K562 (cell line): ENCODE results near the gene MAGI2. TPM values are rescaled to one million over a fixed set of nuclear protein-coding genes. Genes with fewer than 3 reads are reported as not detected.

Experiments
- ARID3A ChIP-seq: IDR thresholded peaks from 2 replicates; pipeline ENCODE4 v1.6.1; 2012; ENCODE audit warnings: low read depth, low read length, improper control_type of control experiment, borderline replicate concordance
- CBFA2T3 ChIP-seq: fragments of 450-650 bp; IDR thresholded peaks from 2 replicates; pipeline ENCODE4 v1.6.1; 2017
- POLR2AphosphoS5 ChIP-seq: IDR thresholded peaks from 2 replicates; pipeline ENCODE4 v1.6.1; 2011; ENCODE audit warnings: mild to moderate bottlenecking, low read depth, low read length, moderate library complexity; ENCODE audit not compliant: control insufficient read depth, insufficient read depth
- SP2 ChIP-seq: IDR thresholded peaks from 2 replicates; pipeline ENCODE4 v1.6.1; 2011; ENCODE audit warnings: mild to moderate bottlenecking, low read depth, low read length, moderate library complexity; ENCODE audit not compliant: poor library complexity, severe bottlenecking; ENCODE audit errors: extremely low read depth
- ZFP36 ChIP-seq: fragments of 150-350 bp; IDR thresholded peaks from 2 replicates; pipeline ENCODE4 v1.6.1; 2018; ENCODE audit warnings: low read length, low read depth; ENCODE audit not compliant: partially characterized antibody
- ZNF277 ChIP-seq: fragments of 250-450 bp; sonication (Bioruptor Pico); IDR thresholded peaks from 2 replicates; pipeline ENCODE4 v1.8.0; 2022; ENCODE audit warnings: inconsistent platforms, mild to moderate bottlenecking, moderate library complexity, borderline replicate concordance
- ZNF740 ChIP-seq, 3 experiments: fragments of 200-800 bp in 1 of 3; sonication (Bioruptor generic) in 1 of 3; sonication (generic) in 1 of 3; formaldehyde crosslinking in 1 of 3; IDR thresholded peaks; 2 replicates each; pipeline versions ENCODE4 v1.6.1 to v1.8.0; 2016 to 2022; ENCODE audit warnings: mild to moderate bottlenecking in 2 of 3, missing compliant biosample characterization in 2 of 3, missing genetic modification characterization in 2 of 3, missing genetic modification reagents in 1 of 3
- polyA plus RNA-seq, 8 experiments: library from polyadenylated mRNA; depleted of rRNA in 4 of 8; stranded (reverse) in 5 of 8; unstranded in 3 of 8; fragments of >200 nt; fragmentation: Nextera tagmentation in 2 of 8; fragmentation: Illumina TruSeq in 1 of 8; extraction: Ambion mirVana in 2 of 8; extraction: Trizol in 1 of 8; gene quantifications; 2 replicates each; pipeline versions ENCODE4 v1.2.1 to v1.2.3, GENCODE V29; 2011 to 2014; ENCODE audit warnings: inconsistent platforms in 1 of 8, missing spikeins in 1 of 8
- total RNA-seq, 7 experiments: library from RNA; depleted of rRNA in 6 of 7; stranded (reverse); fragments of >200 nt in 6 of 7; fragmentation: Illumina TruSeq in 2 of 7; extraction: Trizol in 2 of 7; gene quantifications; 2 replicates each; pipeline versions ENCODE4 v1.2.1 to v1.2.3, GENCODE V29; 2011 to 2021; ENCODE audit warnings: low replicate concordance in 1 of 7
- TF ChIP-seq, protein P1 (sequence below), 2 experiments: fragments of 450-650 bp; conservative IDR thresholded peaks; 2 replicates each; pipeline ENCODE4 v1.6.1; 2017; ENCODE audit warnings: mild to moderate bottlenecking in 2 of 2, moderate library complexity in 2 of 2

The MAGI2 gene
- total and polyA plus RNA-seq, 9 of the 15 experiments (the other 6 are each of a cell fraction or from before 2014, with no cell fraction given) = 0.27 to 1.4 (median 0.70) TPM

GRCh38 chr7:78066599-78066998, 1386.9 kb downstream of the MAGI2 start (continued):
- no peak for TF ChIP-seq ZFP36
- no peak for TF ChIP-seq ZNF740 (CRISPR knock-in tag; IDR thresholded peaks at IDR 0.05)
- no peak for TF ChIP-seq ZNF740 (tag; IDR thresholded peaks at IDR 0.05)
- no peak for TF ChIP-seq POLR2AphosphoS5
- TF ChIP-seq CBFA2T3 = peak; percentile 44; the same call in 1 of the 2 replicates
- TF ChIP-seq SP2 = no peak
- no peak for TF ChIP-seq ZNF277
- no peak for TF ChIP-seq ARID3A
- TF ChIP-seq, protein P1, sequence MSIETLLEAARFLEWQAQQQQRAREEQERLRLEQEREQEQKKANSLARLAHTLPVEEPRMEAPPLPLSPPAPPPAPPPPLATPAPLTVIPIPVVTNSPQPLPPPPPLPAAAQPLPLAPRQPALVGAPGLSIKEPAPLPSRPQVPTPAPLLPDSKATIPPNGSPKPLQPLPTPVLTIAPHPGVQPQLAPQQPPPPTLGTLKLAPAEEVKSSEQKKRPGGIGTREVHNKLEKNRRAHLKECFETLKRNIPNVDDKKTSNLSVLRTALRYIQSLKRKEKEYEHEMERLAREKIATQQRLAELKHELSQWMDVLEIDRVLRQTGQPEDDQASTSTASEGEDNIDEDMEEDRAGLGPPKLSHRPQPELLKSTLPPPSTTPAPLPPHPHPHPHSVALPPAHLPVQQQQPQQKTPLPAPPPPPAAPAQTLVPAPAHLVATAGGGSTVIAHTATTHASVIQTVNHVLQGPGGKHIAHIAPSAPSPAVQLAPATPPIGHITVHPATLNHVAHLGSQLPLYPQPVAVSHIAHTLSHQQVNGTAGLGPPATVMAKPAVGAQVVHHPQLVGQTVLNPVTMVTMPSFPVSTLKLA (conservative IDR thresholded peaks at IDR 0.05) = no peak
